Testis (tissue), 3 donors: ENCODE measurements around the gene RPS10. TPM values are rescaled to one million over a fixed set of nuclear protein-coding genes. Genes with fewer than 3 reads are reported as not detected.
"Not testable (repeated sequence)": the region's sequence is repeated elsewhere in the genome, so short reads cannot be mapped to it uniquely, and the experiment has no call there.

Experiments used
- DNase-seq: peaks from one replicate; pipeline ENCODE4 v3.0.0-alpha.2; 2019
- H3K27ac ChIP-seq, 2 donors: fragments of 200-600 bp; sonication (generic); one replicate each; pipeline ENCODE4 v1.5.1; 2019
- H3K27me3 ChIP-seq: fragments of 200-600 bp; sonication (generic); one replicate; pipeline ENCODE4 v1.5.1; 2019
- H3K36me3 ChIP-seq: fragments of 200-600 bp; sonication (generic); one replicate; pipeline ENCODE4 v1.5.1; 2017; ENCODE audit warnings: low read depth; ENCODE audit errors: missing control alignments
- H3K4me1 ChIP-seq: fragments of 200-600 bp; sonication (generic); one replicate; pipeline ENCODE4 v1.5.1; 2019
- H3K4me3 ChIP-seq, 2 donors: fragments of 200-600 bp; sonication (generic); one replicate each; pipeline ENCODE4 v1.5.1; 2017 to 2019
- H3K9me3 ChIP-seq: fragments of 200-600 bp; sonication (generic); one replicate; pipeline ENCODE4 v1.5.1; 2017
- POLR2A ChIP-seq: fragments of 450-650 bp; IDR thresholded peaks from one replicate; pipeline ENCODE4 v1.6.1; 2017; ENCODE audit warnings: antibody characterized with exemption, mild to moderate bottlenecking, moderate library complexity
- WGBS, 2 donors: methylation state at CpG; one replicate each; pipeline ENCODE4 v1.1.5; 2018; 5-methylcytosine and 5-hydroxymethylcytosine counted together
- intact Hi-C: fragments of 100-400 bp; cut with DNase I; formaldehyde crosslinking; loops from one replicate; pipeline ENCODE4 v1.15.1; 2023; ENCODE audit warnings: low total_unique reads
- polyA plus RNA-seq: library from polyadenylated mRNA; stranded (reverse); fragments of 350-450 nt; fragmentation: Illumina TruSeq; extraction: RNeasy Lipid Tissue Mini Kit (QIAGEN cat#74804); gene quantifications from one replicate; pipeline ENCODE4 v1.2.3, GENCODE V29; 2014; ENCODE audit warnings: low read depth, low replicate concordance; ENCODE audit not compliant: insufficient read depth
- total RNA-seq, 2 donors: library from RNA; depleted of rRNA; stranded (reverse); fragments of >200 nt; gene quantifications; one replicate each; pipeline ENCODE4 v1.2.3, GENCODE V29; 2016
- TF ChIP-seq, protein P1 (sequence below), 3 experiments: fragments of 450-650 bp in 2 of 3; fragments of 200-600 bp in 1 of 3; sonication (generic) in 1 of 3; IDR thresholded peaks; one replicate each; pipeline ENCODE4 v1.5.1; 2016 to 2019; ENCODE audit warnings: antibody characterized with exemption in 3 of 3, mild to moderate bottlenecking in 2 of 3, moderate library complexity in 1 of 3

The RPS10 gene
- total and polyA plus RNA-seq, 3 donors from 2014 or later, result 926 to 1,691 (median 1,309) TPM

DNA sequence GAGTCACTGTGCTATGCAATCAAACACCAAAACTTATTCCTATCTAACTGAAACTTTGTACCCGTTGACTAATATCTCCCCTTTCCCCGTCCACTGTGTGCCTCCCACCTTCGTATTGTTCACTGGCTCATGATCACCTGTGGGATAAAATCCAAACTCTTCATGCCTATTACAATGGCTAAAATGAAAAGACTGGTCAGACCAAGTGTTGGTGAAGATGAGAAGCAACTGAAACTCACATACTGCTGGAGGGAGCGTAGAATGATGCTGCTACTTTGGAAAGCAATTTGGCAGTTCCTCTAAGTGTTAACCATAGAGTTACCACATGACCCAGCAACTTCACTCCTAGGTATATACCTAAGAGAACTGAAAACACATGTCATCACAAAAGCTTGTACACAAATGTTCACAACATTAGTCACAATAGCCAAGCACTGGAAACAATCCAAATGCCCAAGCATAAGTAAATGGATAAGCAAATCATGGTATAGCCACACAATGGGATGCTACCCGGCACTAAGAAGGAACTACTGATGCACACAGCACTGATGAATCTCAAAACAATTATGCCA is 13.1 kb downstream of the RPS10 start:
- 86 to 88% methylated on average over 5 of the region's 5 CpGs for WGBS, 2 donors
- intact Hi-C loops, result loop anchor here (10.0 kb wide), 2 partner anchors 168 to 218 kb away; partner anchors contain the start of gene SMIM29

DNA sequence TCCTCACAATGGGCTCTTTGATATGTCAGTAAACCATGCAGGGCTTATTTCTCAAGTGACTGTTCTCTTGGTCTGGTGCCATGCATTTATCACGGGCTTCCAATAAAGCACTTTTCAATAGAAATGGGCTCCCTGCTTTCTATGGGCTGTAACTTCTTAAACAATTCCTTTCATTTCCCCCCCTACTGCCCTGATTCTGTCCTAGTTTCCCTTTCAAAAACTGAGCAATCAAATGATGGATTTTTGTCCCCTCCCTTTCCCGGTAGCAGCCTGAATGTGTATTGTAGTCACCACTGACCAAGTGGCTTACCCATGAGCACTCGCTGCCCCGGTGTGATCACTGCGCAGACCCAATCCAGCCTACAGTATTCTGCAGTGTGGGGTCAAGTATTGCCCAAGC is 13.9 kb downstream of the RPS10 start:
- DNase-seq, result no peak
- H3K4me1 ChIP-seq, result peaks cover 10% of the 10 kb centered on the region
- H3K9me3 ChIP-seq, result no peaks in the 10 kb centered on the region
- TF ChIP-seq, protein P1, sequence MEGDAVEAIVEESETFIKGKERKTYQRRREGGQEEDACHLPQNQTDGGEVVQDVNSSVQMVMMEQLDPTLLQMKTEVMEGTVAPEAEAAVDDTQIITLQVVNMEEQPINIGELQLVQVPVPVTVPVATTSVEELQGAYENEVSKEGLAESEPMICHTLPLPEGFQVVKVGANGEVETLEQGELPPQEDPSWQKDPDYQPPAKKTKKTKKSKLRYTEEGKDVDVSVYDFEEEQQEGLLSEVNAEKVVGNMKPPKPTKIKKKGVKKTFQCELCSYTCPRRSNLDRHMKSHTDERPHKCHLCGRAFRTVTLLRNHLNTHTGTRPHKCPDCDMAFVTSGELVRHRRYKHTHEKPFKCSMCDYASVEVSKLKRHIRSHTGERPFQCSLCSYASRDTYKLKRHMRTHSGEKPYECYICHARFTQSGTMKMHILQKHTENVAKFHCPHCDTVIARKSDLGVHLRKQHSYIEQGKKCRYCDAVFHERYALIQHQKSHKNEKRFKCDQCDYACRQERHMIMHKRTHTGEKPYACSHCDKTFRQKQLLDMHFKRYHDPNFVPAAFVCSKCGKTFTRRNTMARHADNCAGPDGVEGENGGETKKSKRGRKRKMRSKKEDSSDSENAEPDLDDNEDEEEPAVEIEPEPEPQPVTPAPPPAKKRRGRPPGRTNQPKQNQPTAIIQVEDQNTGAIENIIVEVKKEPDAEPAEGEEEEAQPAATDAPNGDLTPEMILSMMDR (IDR thresholded peaks at IDR 0.05), result no peak
- no peak for TF ChIP-seq POLR2A
- H3K36me3 ChIP-seq, result no peaks in the 10 kb centered on the region
- H3K27ac ChIP-seq, result no peak overlapping the region
- intact Hi-C loops, result loop anchor here (10.0 kb wide), 2 partner anchors 167 to 217 kb away; partner anchors contain the start of gene SMIM29
- H3K27me3 ChIP-seq, result no peaks in the 10 kb centered on the region
- WGBS, 2 donors, result 75 to 88% methylated on average over 5 of the region's 5 CpGs
- no peak overlapping the region for H3K4me3 ChIP-seq

More for the DNA sequence above, 13.1 kb downstream of the RPS10 start:
- Histone ChIP-seq H3K36me3 (no peaks in the 10 kb centered on the region), H3K4me1 (peaks cover 10% of the 10 kb centered on the region), H3K27ac (no peak overlapping the region), H3K27me3 (no peaks in the 10 kb centered on the region), H3K9me3 (no peaks in the 10 kb centered on the region), H3K4me3 (no peak overlapping the region)
- TF ChIP-seq POLR2A, result no peak
- TF ChIP-seq, protein P1 (IDR thresholded peaks at IDR 0.05), result no peak
- DNase-seq, result no peak

DNA sequence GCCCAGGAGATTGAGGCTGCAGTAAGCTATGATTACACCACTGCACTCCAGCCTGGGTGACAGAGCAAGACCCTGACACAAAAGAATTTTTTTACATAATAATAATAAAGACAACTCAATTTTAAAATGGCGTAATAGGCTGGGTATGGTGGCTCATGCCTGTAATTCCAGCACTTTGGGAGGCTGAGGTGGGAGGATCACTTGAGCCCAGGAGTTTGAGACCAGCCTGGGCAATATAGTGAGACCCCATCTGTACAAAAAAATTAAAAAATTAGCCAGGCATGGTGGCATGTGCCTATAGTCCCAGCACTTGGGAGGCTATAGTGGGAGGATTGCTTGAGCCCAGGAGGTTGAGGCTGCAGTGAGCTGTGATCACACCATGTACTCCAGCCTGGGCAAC is 18.0 kb downstream of the RPS10 start:
- 91 to 97% methylated on average over 1 of the region's 1 CpG for WGBS, 2 donors
- DNase-seq, H3K36me3 ChIP-seq, intact Hi-C loops, H3K9me3 ChIP-seq, H3K4me1 ChIP-seq, H3K4me3 ChIP-seq, H3K27me3 ChIP-seq, H3K27ac ChIP-seq: not testable (repeated sequence)

DNA sequence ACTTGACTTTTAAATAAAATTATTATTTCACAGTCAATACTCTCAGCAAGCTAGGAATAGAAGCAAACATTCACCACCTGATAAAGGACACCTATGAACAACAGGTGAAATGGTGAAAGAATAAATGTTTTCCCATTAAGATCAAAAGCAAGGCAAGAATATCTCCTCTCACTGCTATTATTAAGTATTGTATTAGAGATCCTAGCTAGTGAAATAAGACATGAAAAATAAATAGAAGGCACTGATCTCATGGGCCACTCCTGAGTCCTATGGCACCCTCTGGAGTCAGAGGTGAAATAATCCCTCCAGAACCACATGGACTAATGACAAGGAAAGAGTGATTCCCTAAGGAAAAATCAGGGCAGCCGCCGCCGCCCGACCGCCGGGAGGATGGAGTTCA is 29.4 kb downstream of the RPS10 start:
- H3K27me3 ChIP-seq, result no peaks in the 10 kb centered on the region
- H3K4me1 ChIP-seq, result peaks cover 6% of the 10 kb centered on the region
- TF ChIP-seq POLR2A, result no peak
- TF ChIP-seq, protein P1 (IDR thresholded peaks at IDR 0.05), result no peak
- H3K27ac ChIP-seq, result no peak overlapping the region
- no peaks in the 10 kb centered on the region for H3K36me3 ChIP-seq
- intact Hi-C loops, result no loop called here
- no peak for DNase-seq
- no peak overlapping the region for H3K4me3 ChIP-seq
- no peaks in the 10 kb centered on the region for H3K9me3 ChIP-seq
- 91 to 100% methylated on average over 6 of the region's 6 CpGs for WGBS, 2 donors

DNA sequence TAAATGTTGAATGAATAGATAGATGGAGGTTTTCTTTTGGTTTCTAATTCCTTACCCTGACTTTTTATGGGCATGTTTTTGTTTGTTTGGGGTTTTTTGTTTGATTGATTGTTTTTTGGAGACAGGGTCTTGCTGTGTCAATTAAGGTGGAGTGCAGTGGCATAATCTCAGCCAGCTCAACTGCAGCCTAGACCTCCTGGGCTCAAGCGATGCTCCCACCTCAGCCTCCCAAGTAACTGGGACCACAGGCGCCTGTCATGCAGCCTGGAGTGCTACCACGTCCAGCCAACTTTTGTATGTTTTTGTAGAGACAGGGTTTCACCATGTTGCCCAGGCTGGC is 31.9 kb downstream of the RPS10 start:
- Histone ChIP-seq H3K9me3 (no peaks in the 10 kb centered on the region), H3K4me1 (peaks cover 16% of the 10 kb centered on the region), H3K27ac (no peak overlapping the region), H3K36me3 (no peaks in the 10 kb centered on the region), H3K27me3 (no peaks in the 10 kb centered on the region), H3K4me3 (no peak overlapping the region)
- DNase-seq, result no peak
- 77 to 92% methylated on average over 3 of the region's 3 CpGs for WGBS, 2 donors
- intact Hi-C loops, result no loop called here
- TF ChIP-seq, protein P1 (IDR thresholded peaks at IDR 0.05), result no peak
- TF ChIP-seq POLR2A, result no peak
